HG03045 (cell line): ENCODE measurements around the gene SLC6A11.

Experiments
- ATAC-seq: cut with Tn5 transposase; IDR thresholded peaks from one replicate; pipeline ENCODE4 v1.9.1; 2021; ENCODE audit warnings: mild to moderate bottlenecking, moderate library complexity; ENCODE audit not compliant: unreplicated experiment

The SLC6A11 gene

DNA sequence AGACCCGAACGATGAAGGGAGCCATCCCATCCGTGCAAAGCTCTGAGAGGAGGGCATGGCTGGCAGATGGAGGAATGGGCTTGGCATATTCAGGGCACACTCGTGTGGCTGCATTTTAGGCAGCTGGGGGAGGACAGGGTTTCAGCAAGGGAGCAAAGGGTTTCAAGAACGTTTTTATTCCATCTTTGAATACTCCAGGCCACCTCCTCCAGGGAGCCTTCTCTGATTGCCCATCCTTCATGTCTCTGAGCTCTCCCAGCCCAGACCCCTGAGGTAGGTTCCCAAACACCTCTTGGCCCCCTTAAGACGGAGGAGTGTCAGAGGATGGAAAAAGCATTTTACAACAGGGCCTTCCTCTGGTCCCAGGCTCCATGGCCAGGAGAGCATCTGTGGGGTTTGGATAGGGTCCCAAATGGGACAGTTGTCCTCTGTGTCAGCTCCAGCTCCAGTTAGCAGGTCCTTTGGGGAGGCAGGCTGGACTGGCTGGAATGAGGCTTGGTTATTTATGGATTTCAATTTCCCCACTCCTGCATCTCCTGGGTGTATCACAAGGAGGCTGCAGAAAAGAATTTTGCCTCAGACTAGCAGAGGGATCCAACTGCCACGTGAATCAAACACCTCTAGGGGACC lies 158.8 kb downstream of the SLC6A11 start:
- no peak for ATAC-seq

DNA sequence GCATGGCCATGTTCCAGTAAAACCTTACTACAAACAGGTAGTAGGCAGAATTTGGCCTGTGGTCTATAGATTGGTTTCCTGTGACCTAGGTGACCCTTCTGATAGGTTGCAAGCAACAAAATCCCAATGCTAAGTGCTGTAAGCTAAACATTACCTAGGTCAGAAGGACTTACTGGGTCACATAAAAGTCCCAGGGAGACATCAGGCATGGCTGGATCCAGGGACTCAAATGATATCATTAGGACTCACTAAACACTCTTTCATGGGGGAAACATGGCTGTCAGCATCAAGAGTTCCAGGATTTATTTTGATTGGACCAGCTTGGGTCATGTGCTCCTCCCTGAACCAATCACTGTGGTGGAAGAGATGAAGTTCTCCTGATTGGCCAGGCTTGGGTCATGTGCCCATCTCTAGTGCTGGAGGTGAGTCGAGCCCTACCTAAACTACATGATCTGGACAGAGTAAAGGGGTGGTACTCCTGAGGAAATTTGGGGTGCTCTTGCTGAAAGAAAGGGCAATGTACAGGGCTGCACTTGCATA lies 159.7 kb downstream of the SLC6A11 start:
- ATAC-seq, result no peak

DNA sequence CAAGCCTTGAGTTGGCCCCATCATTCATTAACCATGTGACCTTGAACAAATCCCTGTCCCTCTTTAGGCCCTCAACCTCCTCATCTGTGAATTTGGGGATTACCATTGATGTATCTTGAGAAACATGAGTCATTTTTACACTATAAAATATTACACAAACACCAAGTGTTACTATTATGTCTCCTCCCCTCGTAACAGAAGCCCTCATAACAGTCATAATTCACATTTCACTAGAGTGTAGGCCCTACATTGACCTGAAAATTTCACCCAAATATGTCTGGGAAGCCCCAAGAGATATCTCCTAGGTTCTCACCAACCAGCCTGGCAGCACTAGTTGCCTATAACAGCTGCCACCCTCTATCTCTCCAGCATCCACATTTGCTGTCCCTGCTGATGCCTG lies 160.7 kb downstream of the SLC6A11 start:
- ATAC-seq, result no peak

DNA sequence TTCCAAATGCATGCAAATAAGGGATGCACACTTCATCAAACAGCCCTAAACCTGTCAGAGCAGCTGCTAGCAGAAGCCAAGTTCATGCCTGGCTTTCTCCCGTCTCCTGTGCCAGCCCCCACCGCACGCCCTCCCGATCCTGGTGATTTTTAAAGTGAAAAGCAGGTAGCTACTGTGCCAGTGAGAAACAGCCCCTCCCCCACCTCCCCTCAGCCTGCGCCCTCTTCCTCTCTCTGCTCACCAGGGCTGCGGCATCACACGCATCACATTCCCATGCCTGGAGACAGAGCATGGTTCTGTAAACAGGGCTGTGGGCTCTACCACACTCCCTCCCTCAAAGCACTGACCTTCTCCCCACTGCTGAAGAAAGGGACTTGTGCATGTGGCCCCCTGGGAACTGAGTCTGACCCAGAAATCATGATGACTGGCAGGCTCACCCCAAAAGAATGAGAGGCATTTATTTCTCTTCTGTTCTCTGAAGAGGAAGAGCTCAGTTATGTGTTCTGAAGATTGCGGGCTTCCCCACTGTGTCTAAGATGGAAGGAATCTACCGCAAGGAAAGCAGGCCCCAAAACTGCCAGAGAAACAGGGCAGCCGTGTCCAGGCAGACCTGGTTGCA lies 162.0 kb downstream of the SLC6A11 start:
- no peak for ATAC-seq

DNA sequence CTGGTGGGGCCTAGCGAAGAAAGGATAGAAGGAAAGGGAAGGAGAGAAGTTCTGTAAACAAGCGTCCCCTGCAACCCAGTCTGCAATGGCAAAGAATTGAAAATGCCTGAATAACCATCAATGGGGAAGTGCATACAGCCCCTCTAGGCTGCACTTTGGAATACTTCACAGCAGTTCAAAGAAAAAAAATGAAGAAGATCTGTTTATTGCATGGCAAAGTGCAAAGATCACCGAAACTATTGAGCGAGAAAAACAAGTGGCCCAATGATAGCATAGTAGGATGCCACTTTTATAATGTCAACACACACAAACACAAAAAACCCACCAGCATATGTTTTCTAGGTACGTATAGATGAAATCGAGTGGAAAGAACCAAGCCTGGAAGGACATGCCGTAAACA lies 162.9 kb downstream of the SLC6A11 start:
- no peak for ATAC-seq

DNA sequence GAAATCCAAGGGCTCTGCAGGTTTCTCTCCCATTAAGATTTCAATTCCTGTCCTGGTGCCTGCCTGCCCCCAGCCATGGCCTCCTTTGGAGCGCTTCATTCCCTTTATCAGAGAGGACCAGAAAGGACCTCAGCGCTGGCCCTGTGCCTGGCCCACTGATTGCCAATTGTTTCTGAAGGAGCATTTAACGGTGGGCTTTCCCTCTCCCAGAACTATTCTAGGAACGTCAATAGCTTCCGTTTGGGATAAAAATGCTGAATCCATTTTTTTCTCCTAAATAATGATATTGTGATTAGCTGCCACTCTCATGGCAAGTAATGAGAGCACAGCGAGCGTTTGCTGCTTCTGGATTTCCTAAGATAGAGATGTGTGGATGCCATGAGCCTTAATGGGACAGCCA lies 164.3 kb downstream of the SLC6A11 start:
- ATAC-seq, result no peak

DNA sequence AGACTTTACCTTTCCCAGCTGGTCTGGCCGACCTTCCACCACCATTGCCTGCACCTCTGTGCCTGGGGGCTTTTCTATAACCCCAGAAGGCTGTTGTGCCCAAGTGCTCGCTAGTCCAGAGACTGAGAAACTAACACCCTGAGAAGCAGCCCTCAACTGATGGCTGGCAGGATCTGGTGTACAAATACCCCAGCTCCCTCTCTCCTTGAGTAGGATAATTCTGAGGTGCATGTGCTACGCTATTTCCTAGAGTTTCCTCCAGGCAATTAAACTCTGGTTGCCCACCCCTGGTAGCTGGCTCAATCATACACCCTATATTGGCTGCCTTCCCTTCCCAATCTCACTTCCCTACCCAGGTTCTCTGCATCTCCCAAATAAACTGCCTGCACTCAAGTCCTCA lies 165.0 kb downstream of the SLC6A11 start:
- ATAC-seq, result no peak

DNA sequence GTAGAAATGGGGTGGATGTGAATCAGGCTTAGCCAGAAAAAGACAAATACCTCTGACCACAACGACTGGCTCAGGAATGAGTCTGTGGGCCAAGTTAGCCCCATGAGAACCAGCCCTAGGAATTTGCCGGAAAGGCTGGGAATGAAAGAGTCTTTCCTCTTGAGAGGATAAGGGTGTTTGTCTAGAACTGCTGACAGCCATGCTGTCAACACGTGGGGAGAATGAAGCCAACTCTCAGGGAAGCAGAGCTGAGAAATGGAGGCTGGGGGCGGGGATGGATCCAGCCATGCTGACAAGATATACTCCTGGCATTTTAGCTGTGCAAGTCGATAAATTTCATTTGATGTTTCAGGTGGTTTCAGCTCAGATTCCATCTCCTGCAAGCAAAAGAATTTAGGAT lies 165.9 kb downstream of the SLC6A11 start:
- no peak for ATAC-seq

DNA sequence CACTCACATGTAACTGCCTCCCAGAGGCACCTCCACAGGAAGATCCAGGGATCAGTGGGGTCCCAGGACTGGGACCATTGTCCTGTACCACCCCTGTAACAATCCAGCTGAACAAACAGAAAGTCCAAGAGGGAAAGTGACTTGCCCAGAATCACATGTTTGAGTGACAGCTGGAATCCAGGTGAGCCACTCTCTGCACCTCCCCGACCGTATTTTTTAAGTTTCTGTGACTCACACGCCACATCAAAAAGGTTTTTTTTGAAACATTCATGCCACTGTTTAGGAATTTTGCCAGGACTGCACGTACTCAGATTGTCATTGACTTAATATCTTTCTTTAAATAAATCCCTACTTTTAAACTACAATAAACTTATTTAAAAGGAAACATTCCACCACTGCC lies 166.8 kb downstream of the SLC6A11 start:
- ATAC-seq, result no peak

DNA sequence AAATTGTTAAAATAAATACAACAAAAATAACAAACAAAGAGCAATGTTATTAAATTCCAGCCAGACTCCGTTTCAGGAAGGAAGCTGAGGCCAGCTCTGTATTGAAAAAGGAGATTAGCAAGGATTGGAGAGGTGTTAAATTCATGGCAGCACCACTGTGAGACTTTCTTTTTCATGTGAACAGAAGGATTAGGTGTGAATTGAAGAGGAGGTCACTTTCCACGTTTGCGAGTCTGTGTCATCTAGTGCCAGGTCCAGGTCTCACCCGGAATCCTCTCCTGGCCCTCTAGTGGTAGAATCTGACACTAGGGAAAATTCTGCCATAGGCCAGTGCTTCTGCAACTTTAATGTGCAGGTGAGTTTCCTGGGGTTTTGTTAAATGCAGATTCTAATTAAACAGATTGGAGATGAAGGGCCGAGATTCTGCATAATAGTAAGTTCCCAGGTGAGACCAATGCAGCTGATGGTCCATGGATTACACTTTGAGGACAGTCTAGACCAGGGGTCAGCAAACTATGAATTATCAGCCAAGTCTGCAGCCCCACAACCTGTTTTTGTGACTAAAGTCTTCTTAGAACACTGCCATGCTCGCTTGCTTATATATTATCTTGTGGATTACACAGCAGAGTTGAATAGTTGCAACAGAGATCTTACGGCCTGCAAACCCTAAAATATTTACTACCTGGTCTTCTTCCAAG lies 167.3 kb downstream of the SLC6A11 start:
- no peak for ATAC-seq

DNA sequence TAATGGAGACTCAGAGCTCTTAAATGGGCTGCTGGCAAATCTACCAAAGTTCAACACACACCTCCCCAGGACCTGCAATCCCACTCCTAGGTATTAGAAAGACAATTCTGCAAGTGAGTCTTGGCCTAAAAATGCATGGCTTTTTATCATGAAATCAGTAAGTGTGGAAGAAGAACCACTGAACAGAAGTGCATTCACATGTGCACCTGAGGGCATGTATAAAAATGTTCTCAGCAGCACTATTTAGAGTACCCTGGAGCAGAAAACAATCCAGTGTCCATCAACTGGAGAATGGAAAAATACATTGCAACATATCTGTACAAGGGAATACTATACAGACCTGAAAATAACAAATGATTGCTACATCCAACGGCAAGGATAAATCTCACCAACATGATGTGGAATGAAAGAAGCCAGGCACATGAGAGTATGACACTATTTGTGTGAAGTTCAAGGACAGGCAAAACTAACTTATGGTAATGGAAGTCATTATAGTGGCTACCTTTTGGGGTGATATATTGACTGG lies 168.4 kb downstream of the SLC6A11 start:
- ATAC-seq, result no peak

DNA sequence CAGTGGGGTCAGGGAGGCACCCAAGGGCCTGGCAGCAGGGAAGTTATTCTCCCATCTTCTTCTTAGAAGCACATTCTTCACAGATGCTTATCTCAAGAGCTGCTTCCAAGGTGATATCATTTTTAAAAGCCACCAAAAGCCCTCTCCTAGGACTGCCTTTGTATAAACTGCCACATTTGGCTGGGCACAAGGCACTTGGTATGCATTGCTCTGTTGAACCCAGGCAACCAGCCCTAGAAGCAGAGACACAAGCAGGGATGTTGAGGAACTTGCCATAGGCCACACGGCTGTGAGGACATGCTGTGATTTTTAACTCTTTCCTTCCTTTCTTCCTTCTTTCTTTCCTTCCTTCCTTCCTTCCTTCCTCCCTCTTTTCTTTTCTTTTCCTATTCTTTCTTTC lies 169.2 kb downstream of the SLC6A11 start:
- no peak for ATAC-seq

DNA sequence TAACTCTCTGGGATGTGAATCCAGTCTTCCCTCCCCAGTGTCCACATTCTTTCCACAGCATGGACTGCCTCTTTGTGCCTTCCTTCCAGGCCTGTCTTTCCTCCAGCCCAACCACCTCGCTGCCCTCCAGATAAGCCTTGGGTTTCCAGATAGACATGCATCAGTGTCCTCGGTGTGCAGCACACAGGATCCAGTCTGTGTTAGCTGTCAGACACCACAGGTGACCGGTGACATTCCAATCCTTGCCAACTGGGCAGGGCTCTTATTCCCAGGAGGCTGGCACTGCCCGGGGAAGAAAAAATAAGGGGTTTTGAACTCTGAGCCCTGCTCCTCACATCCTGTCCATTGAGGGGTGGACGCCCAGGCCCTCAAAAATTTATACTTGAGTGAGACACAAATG lies 170.6 kb downstream of the SLC6A11 start:
- ATAC-seq, result no peak

DNA sequence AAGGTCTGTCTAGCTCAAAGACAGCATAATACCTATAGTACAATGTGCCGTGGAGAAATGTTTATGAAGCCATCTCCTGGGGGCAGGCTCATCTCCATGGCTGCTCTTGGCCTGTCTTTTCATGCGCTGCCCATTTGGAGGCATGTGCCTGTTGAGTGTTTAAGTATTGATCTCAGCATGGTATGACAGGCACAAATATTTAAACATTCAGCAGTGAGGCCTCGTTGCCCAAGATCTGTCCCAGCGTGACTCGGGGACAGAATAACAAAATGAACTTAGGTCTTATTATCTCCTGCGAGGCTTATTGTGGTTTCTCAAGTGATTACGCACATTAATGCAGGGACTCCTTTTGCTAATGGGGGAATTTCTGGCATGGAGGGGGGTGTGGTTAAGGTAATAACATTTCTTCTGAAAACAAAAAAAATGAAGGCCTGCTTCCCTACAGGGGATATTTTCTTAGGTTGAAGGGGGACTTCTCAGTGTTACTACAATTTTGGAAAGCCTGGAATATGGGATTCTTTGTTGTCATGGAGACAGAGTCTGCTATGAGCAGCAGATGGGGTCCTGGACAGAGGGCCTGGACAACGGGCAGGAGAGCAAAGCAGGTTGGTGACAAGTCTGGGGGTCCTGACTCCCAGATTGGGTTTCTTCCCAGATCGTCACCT lies 172.1 kb downstream of the SLC6A11 start:
- no peak for ATAC-seq

DNA sequence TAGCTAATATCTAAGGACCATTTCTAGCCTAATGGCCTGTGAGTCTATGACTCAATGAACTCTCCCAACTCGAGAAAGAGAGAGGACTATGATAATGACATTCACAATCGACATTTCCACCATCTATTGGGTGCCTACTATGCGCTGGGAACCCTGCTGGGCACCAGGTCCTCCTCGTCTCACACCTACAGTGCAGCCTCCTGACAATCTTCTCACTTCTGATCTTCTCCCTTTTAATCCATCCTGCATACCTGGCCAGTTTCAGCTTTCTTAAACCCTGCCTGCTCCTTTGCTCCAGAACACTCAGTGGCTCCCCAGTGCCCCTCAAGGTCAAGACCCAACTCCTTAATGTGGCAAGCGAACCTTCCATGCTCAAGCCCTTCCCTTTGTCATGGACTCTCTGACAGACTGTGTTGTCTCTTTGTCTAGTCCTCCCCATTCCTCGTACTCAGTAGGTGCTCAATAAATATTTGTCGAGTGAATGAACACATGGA lies 173.0 kb downstream of the SLC6A11 start:
- no peak for ATAC-seq
